Epidermal melanocyte (primary cell): ENCODE data around the gene NEUROG1.

ENCODE experiments used
- DNase-seq: peaks from one replicate; pipeline ENCODE4 v3.0.0; 2011; ENCODE audit warnings: low spot score; ENCODE audit not compliant: insufficient read length

NEUROG1 gene

GRCh38 chr5:135564331-135564730 lies 28.6 kb upstream of the NEUROG1 start:
- DNase-seq: no peak

GRCh38 chr5:135561266-135561665 lies 25.5 kb upstream of the NEUROG1 start:
- DNase-seq: no peak

GRCh38 chr5:135560858-135561257 lies 25.1 kb upstream of the NEUROG1 start:
- peak; percentile 81 for DNase-seq

- DNase-seq: no peak
Measured at GRCh38 chr5:135559354-135559753, 23.6 kb upstream of the NEUROG1 start.

GRCh38 chr5:135557076-135557838 lies 21.5 kb upstream of the NEUROG1 start:
- DNase-seq: no peak

GRCh38 chr5:135556620-135557019 lies 20.9 kb upstream of the NEUROG1 start:
- no peak for DNase-seq

GRCh38 chr5:135555530-135555929 lies 19.8 kb upstream of the NEUROG1 start:
- no peak for DNase-seq

GRCh38 chr5:135553688-135554462 lies 18.1 kb upstream of the NEUROG1 start:
- DNase-seq: no peak

- peak; percentile 79 for DNase-seq
Measured at GRCh38 chr5:135551593-135552447, 16.1 kb upstream of the NEUROG1 start.

- no peak for DNase-seq
Measured at GRCh38 chr5:135549413-135549812, 13.6 kb upstream of the NEUROG1 start.

- no peak for DNase-seq
Measured at GRCh38 chr5:135547590-135548254, 12.0 kb upstream of the NEUROG1 start.

- no peak for DNase-seq
Measured at GRCh38 chr5:135546912-135547311, 11.1 kb upstream of the NEUROG1 start.

- no peak for DNase-seq
Measured at GRCh38 chr5:135546101-135546500, 10.3 kb upstream of the NEUROG1 start.

- no peak for DNase-seq
Measured at GRCh38 chr5:135545099-135545498, 9.3 kb upstream of the NEUROG1 start.

- DNase-seq: no peak
Measured at GRCh38 chr5:135543485-135544304, 7.9 kb upstream of the NEUROG1 start.

- no peak for DNase-seq
Measured at GRCh38 chr5:135543001-135543484, 7.3 kb upstream of the NEUROG1 start.

GRCh38 chr5:135541807-135542502 lies 6.2 kb upstream of the NEUROG1 start:
- DNase-seq: no peak

GRCh38 chr5:135539430-135540005 lies 3.8 kb upstream of the NEUROG1 start:
- DNase-seq: no peak

- no peak for DNase-seq
Measured at GRCh38 chr5:135538261-135538660, 2.5 kb upstream of the NEUROG1 start.
